Activated B cell treated with CpG ODN at 0.5 μM for 24 hours (primary cell): ENCODE measurements around the gene PYGL. TPM values are rescaled to one million over a fixed set of nuclear protein-coding genes. Genes with fewer than 3 reads are reported as not detected.
"Not testable (repeated sequence)": the region's sequence is repeated elsewhere in the genome, so short reads cannot be mapped to it uniquely, and the experiment has no call there.

Experiments
- ATAC-seq: fragments of 200-7000 bp; cut with Tn5 transposase; one replicate; pipeline ENCODE4 v1.10.0; 2021; ENCODE audit warnings: low read depth, mild to moderate bottlenecking, moderate library complexity
- CTCF ChIA-PET: fragments of 350-600 bp; sonication (Branson Sonifier 250); formaldehyde crosslinking; loops from one replicate; lab custom pipeline; 2021; ENCODE audit warnings: antibody characterized with exemption; lab: Charles Lee
- POLR2A ChIA-PET: fragments of 350-600 bp; sonication (Branson Sonifier 250); formaldehyde crosslinking; loops from one replicate; lab custom pipeline; 2021; ENCODE audit warnings: antibody characterized with exemption; lab: Charles Lee
- DNase-seq: peaks from one replicate; pipeline ENCODE4 v3.0.0; 2022
- H3K27ac Mint-ChIP-seq: one replicate; pipeline ENCODE4 v1.8.0; 2020; ENCODE audit warnings: mixed read lengths
- H3K27me3 Mint-ChIP-seq: one replicate; pipeline ENCODE4 v1.8.0; 2021; ENCODE audit warnings: mixed read lengths
- H3K36me3 Mint-ChIP-seq: one replicate; pipeline ENCODE4 v1.8.0; 2021; ENCODE audit warnings: low read depth, mixed read lengths
- H3K4me1 Mint-ChIP-seq: one replicate; pipeline ENCODE4 v1.8.0; 2021; ENCODE audit warnings: mixed read lengths
- H3K4me3 Mint-ChIP-seq: one replicate; pipeline ENCODE4 v1.8.0; 2020; ENCODE audit warnings: mild to moderate bottlenecking, mixed read lengths
- H3K9me3 Mint-ChIP-seq: one replicate; pipeline ENCODE4 v1.8.0; 2020; ENCODE audit warnings: mixed read lengths
- CTCF ChIP-seq: fragments of 200-600 bp; IDR thresholded peaks from one replicate; pipeline ENCODE4 v1.8.0; 2022; ENCODE audit warnings: antibody characterized with exemption, mild to moderate bottlenecking
- intact Hi-C: fragments of 100-400 bp; cut with micrococcal nuclease; formaldehyde crosslinking; loops from one replicate; pipeline ENCODE4 v1.15.1; 2024
- total RNA-seq: library from RNA; stranded (reverse); gene quantifications from 2 replicates; pipeline ENCODE4 v1.2.3, GENCODE V29; 2022

Gene PYGL
- total RNA-seq, 1 donor from 2014 or later = not detected

- POLR2A ChIA-PET = no interaction called here
- H3K27me3 Mint-ChIP-seq = peaks cover 9% of the 10 kb centered on the region
- H3K36me3 Mint-ChIP-seq = no peaks in the 10 kb centered on the region
- TF ChIP-seq CTCF = no peak
- no peak overlapping the region for H3K4me3 Mint-ChIP-seq
- DNase-seq (no peak), ATAC-seq (no peak)
- no peak overlapping the region for H3K27ac Mint-ChIP-seq
- intact Hi-C loops = no loop called here
- no peaks in the 10 kb centered on the region for H3K4me1 Mint-ChIP-seq
- H3K9me3 Mint-ChIP-seq = no peaks in the 10 kb centered on the region
- CTCF ChIA-PET = no interaction called here
Measured at GRCh38 chr14:50926851-50927386, 17.4 kb downstream of the PYGL start.

- DNase-seq (no peak), ATAC-seq (no peak)
- no peaks in the 10 kb centered on the region for H3K4me1 Mint-ChIP-seq
- no peak overlapping the region for H3K27ac Mint-ChIP-seq
- no peaks in the 10 kb centered on the region for H3K36me3 Mint-ChIP-seq
- TF ChIP-seq CTCF = no peak
- H3K27me3 Mint-ChIP-seq = peaks cover 6% of the 10 kb centered on the region
- intact Hi-C loops = no loop called here
- CTCF ChIA-PET = no interaction called here
- no peaks in the 10 kb centered on the region for H3K9me3 Mint-ChIP-seq
- H3K4me3 Mint-ChIP-seq = no peak overlapping the region
- POLR2A ChIA-PET = no interaction called here
Measured at GRCh38 chr14:50924843-50925242, 19.4 kb downstream of the PYGL start.

GRCh38 chr14:50924236-50924635, 20.0 kb downstream of the PYGL start:
- POLR2A ChIA-PET = no interaction called here
- H3K36me3 Mint-ChIP-seq = no peaks in the 10 kb centered on the region

GRCh38 chr14:50922803-50923202, 21.5 kb downstream of the PYGL start:
- ATAC-seq = no peak
- Mint-ChIP-seq H3K27ac (no peak overlapping the region), H3K36me3 (no peaks in the 10 kb centered on the region), H3K4me3 (no peak overlapping the region), H3K27me3 (peaks cover 4% of the 10 kb centered on the region), H3K9me3 (no peaks in the 10 kb centered on the region), H3K4me1 (no peaks in the 10 kb centered on the region)
- no peak for DNase-seq
- intact Hi-C loops = no loop called here
- POLR2A ChIA-PET = no interaction called here
- TF ChIP-seq CTCF = no peak
- CTCF ChIA-PET = no interaction called here

More at GRCh38 chr14:50924236-50924635, 20.0 kb downstream of the PYGL start:
- no peak for DNase-seq
- no peaks in the 10 kb centered on the region for H3K4me1 Mint-ChIP-seq
- TF ChIP-seq CTCF = no peak
- ATAC-seq = no peak
- intact Hi-C loops = no loop called here
- peaks cover 4% of the 10 kb centered on the region for H3K27me3 Mint-ChIP-seq
- H3K27ac Mint-ChIP-seq = no peak overlapping the region
- CTCF ChIA-PET = no interaction called here
- no peaks in the 10 kb centered on the region for H3K9me3 Mint-ChIP-seq
- H3K4me3 Mint-ChIP-seq = no peak overlapping the region

- intact Hi-C loops = no loop called here
- Mint-ChIP-seq H3K36me3 (no peaks in the 10 kb centered on the region), H3K27me3 (peaks cover 4% of the 10 kb centered on the region), H3K27ac (no peak overlapping the region), H3K4me1 (no peaks in the 10 kb centered on the region), H3K9me3 (no peaks in the 10 kb centered on the region), H3K4me3 (no peak overlapping the region)
- CTCF ChIA-PET = no interaction called here
- no peak for TF ChIP-seq CTCF
- POLR2A ChIA-PET = no interaction called here
- ATAC-seq (no peak), DNase-seq (no peak)
Measured at GRCh38 chr14:50920482-50921230, 23.6 kb downstream of the PYGL start.

GRCh38 chr14:50919524-50919923, 24.8 kb downstream of the PYGL start:
- intact Hi-C loops, H3K27me3 Mint-ChIP-seq: not testable (repeated sequence)

More at GRCh38 chr14:50919524-50919923, 24.8 kb downstream of the PYGL start:
- ATAC-seq, POLR2A ChIA-PET, H3K4me1 Mint-ChIP-seq, H3K36me3 Mint-ChIP-seq, H3K4me3 Mint-ChIP-seq, H3K27ac Mint-ChIP-seq, DNase-seq, H3K9me3 Mint-ChIP-seq, CTCF ChIA-PET: not testable (repeated sequence)
